HepG2 (cell line): ENCODE measurements around the gene HSD17B2. TPM values are rescaled to one million over a fixed set of nuclear protein-coding genes. Genes with fewer than 3 reads are reported as not detected.

ENCODE experiments used
- ATAC-seq: fragments of 200-7000 bp; cut with Tn5 transposase; 3 replicates; pipeline ENCODE4 v1.9.1; 2020; ENCODE audit warnings: mild to moderate bottlenecking, moderate library complexity
- BruUV-seq: library from RNA; stranded (reverse); fragments of 400-500 nt; replicated peaks from 2 replicates; lab custom pipeline; 2021; lab: Mats Ljungman, UMichigan
- CTCF ChIA-PET: fragments of 300-600 bp; formaldehyde crosslinking; extraction: SDS; loops from one replicate; lab custom pipeline; 2021; ENCODE audit warnings: low total read pairs, inconsistent platforms, low intra/inter-chr PET ratio; lab: Yijun Ruan, JAX
- POLR2A ChIA-PET: fragments of 350-600 bp; sonication (Branson Sonifier 250); formaldehyde crosslinking; loops from one replicate; lab custom pipeline; 2020; ENCODE audit warnings: antibody characterized with exemption, inconsistent platforms; lab: Yijun Ruan, JAX
- DNase-seq: peaks from one replicate; pipeline ENCODE4 v3.0.0-alpha.2; 2015; ENCODE audit warnings: low spot score
- FAIRE-seq: peaks from 3 replicates; lab custom pipeline; 2011; peaks lifted over from hg19 to GRCh38; lab: Jason Lieb, UNC
- H2AFZ ChIP-seq: one replicate; pipeline ENCODE4 v1.6.1; 2011; ENCODE audit warnings: low read length, inconsistent platforms
- H3K27ac ChIP-seq: fragments of 300-600 bp; 3 replicates; pipeline ENCODE4 v1.8.0; 2011; ENCODE audit warnings: mixed run types, mild to moderate bottlenecking, mixed read lengths, low read length, inconsistent platforms; ENCODE audit not compliant: insufficient read depth; ENCODE audit errors: extremely low read length
- H3K27me3 ChIP-seq, 2 experiments: fragments of 200-600 bp in 1 of 2; 2 replicates in 1 of 2; 3 replicates in 1 of 2; pipeline versions ENCODE4 v1.6.0 to v1.8.0; 2011; ENCODE audit warnings: low read length in 2 of 2, mild to moderate bottlenecking in 2 of 2, moderate library complexity in 2 of 2, inconsistent platforms in 1 of 2; ENCODE audit not compliant: insufficient read depth in 2 of 2, control insufficient read depth in 1 of 2
- H3K36me3 ChIP-seq, 2 experiments: fragments of 200-600 bp in 1 of 2; replicated peaks in 1 of 2; 2 replicates in 1 of 2; 3 replicates in 1 of 2; pipeline versions ENCODE4 v1.5.1 to v1.8.0; 2011; ENCODE audit warnings: low read length in 2 of 2, inconsistent platforms in 1 of 2; ENCODE audit not compliant: insufficient read depth in 2 of 2, control insufficient read depth in 1 of 2
- H3K4me1 ChIP-seq: 2 replicates; pipeline ENCODE4 v1.5.1; 2012; ENCODE audit warnings: low read length, inconsistent platforms; ENCODE audit not compliant: insufficient read depth
- H3K4me2 ChIP-seq: 2 replicates; pipeline ENCODE4 v1.6.0; 2011; ENCODE audit warnings: low read depth, low read length, inconsistent platforms
- H3K4me3 ChIP-seq, 3 experiments: fragments of 200-600 bp in 1 of 3; sonication (generic), shearing (Covaris generic) in 1 of 3; replicated peaks in 1 of 3; 2 replicates each; pipeline ENCODE4 v1.5.1; 2011 to 2016; ENCODE audit warnings: low read length in 3 of 3, inconsistent platforms in 2 of 3, low read depth in 2 of 3, mild to moderate bottlenecking in 2 of 3, control low read depth in 1 of 3, mixed read lengths in 1 of 3; ENCODE audit not compliant: insufficient read depth in 1 of 3
- H3K79me2 ChIP-seq: one replicate; pipeline ENCODE4 v1.6.1; 2011; ENCODE audit warnings: low read length, inconsistent platforms; ENCODE audit not compliant: insufficient read depth
- H3K9ac ChIP-seq: 2 replicates; pipeline ENCODE4 v1.6.0; 2011; ENCODE audit warnings: mild to moderate bottlenecking, low read depth, low read length, inconsistent platforms; ENCODE audit not compliant: insufficient read depth
- H3K9me3 ChIP-seq: 2 replicates; pipeline ENCODE4 v1.5.1; 2012; ENCODE audit warnings: mild to moderate bottlenecking, low read length
- H4K20me1 ChIP-seq: 2 replicates; pipeline ENCODE4 v1.6.0; 2011; ENCODE audit warnings: inconsistent platforms, mild to moderate bottlenecking, low read length, moderate library complexity; ENCODE audit not compliant: insufficient read depth
- ARNT ChIP-seq: fragments of 450-650 bp; IDR thresholded peaks from 2 replicates; pipeline ENCODE4 v1.6.1; 2017
- EED ChIP-seq: sonication (generic); formaldehyde crosslinking; IDR thresholded peaks from 2 replicates; pipeline ENCODE4 v1.5.0; 2020; ENCODE audit warnings: mild to moderate bottlenecking, missing genetic modification reagents
- FOXC1 ChIP-seq: sonication (generic); formaldehyde crosslinking; IDR thresholded peaks from 2 replicates; pipeline ENCODE4 v1.8.0; 2022; ENCODE audit warnings: mild to moderate bottlenecking, missing genetic modification reagents, borderline replicate concordance
- FOXK2 ChIP-seq: fragments of 450-650 bp; IDR thresholded peaks from 2 replicates; pipeline ENCODE4 v1.6.1; 2016
- JUNB ChIP-seq: sonication (generic); formaldehyde crosslinking; IDR thresholded peaks from 2 replicates; pipeline ENCODE4 v1.8.0; 2022; ENCODE audit warnings: missing genetic modification reagents, mild to moderate bottlenecking, borderline replicate concordance
- MBNL3 ChIP-seq: fragments of 250-450 bp; sonication (Bioruptor Pico); conservative IDR thresholded peaks from 2 replicates; pipeline ENCODE4 v1.8.0; 2022; ENCODE audit warnings: mild to moderate bottlenecking, inconsistent platforms
- POLR2A ChIP-seq, 2 experiments: IDR thresholded peaks; 2 replicates each; pipeline ENCODE4 v1.6.1; 2011; ENCODE audit warnings: low read depth in 2 of 2, low read length in 2 of 2, mild to moderate bottlenecking in 1 of 2, moderate library complexity in 1 of 2; ENCODE audit not compliant: insufficient read depth in 1 of 2
- SALL1 ChIP-seq: sonication (generic); formaldehyde crosslinking; IDR thresholded peaks from 2 replicates; pipeline ENCODE4 v1.8.0; 2022; ENCODE audit warnings: mild to moderate bottlenecking, missing genetic modification reagents
- SOX6 ChIP-seq, 2 experiments: fragments of 450-650 bp in 1 of 2; sonication (generic) in 1 of 2; formaldehyde crosslinking in 1 of 2; IDR thresholded peaks; 2 replicates each; pipeline versions ENCODE4 v1.4.0 to v1.6.1; 2017 to 2020; ENCODE audit warnings: antibody characterized with exemption in 1 of 2, mild to moderate bottlenecking in 1 of 2, missing genetic modification reagents in 1 of 2
- ZNF337 ChIP-seq: sonication (generic); formaldehyde crosslinking; IDR thresholded peaks from 2 replicates; pipeline ENCODE4 v1.5.1; 2020; ENCODE audit warnings: missing genetic modification reagents, low read depth, mild to moderate bottlenecking, borderline replicate concordance
- ZNF44 ChIP-seq: sonication (generic); formaldehyde crosslinking; IDR thresholded peaks from 2 replicates; pipeline ENCODE4 v1.5.1; 2020; ENCODE audit warnings: mild to moderate bottlenecking, missing genetic modification reagents
- ZNF543 ChIP-seq: sonication (generic); formaldehyde crosslinking; IDR thresholded peaks from 2 replicates; pipeline ENCODE4 v1.4.0; 2020; ENCODE audit warnings: mild to moderate bottlenecking, missing genetic modification reagents
- WGBS: methylation state at CpG from one replicate; pipeline ENCODE4 v1.1.6; 2017; ENCODE audit warnings: low lambda C conversion rate; 5-methylcytosine and 5-hydroxymethylcytosine counted together
- in situ Hi-C: cut with HindIII; loops from 2 replicates; pipeline ENCODE4 v1.10.0; 2017; ENCODE audit warnings: low pct_unique_long_range_greater_than_20kb; ENCODE audit not compliant: extremely low pct_ligation_motif_present
- intact Hi-C: fragments of 100-400 bp; cut with micrococcal nuclease; formaldehyde crosslinking; loops from one replicate; pipeline ENCODE4 v1.10.0; 2022; ENCODE audit not compliant: unreplicated experiment
- polyA plus RNA-seq, 8 experiments: library from polyadenylated mRNA; depleted of rRNA in 3 of 8; stranded (reverse) in 7 of 8; unstranded in 1 of 8; fragments of >200 nt; fragmentation: Illumina TruSeq in 4 of 8; extraction: Trizol in 4 of 8; gene quantifications; 2 replicates each; pipeline versions ENCODE4 v1.2.1 to v1.2.3, GENCODE V29; 2011 to 2016; ENCODE audit warnings: low read depth in 4 of 8, missing spikeins in 1 of 8, mixed read lengths in 1 of 8; ENCODE audit not compliant: insufficient read depth in 1 of 8
- total RNA-seq, 5 experiments: library from RNA; depleted of rRNA; stranded (reverse); fragments of >200 nt; fragmentation: Illumina TruSeq; extraction: Trizol; gene quantifications; 2 replicates each; pipeline ENCODE4 v1.2.3, GENCODE V29; 2016; ENCODE audit warnings: low read depth in 1 of 5
- TF ChIP-seq, protein P1 (sequence below): sonication (generic); formaldehyde crosslinking; conservative IDR thresholded peaks from 2 replicates; pipeline ENCODE4 v1.8.1; 2023; ENCODE audit warnings: missing genetic modification reagents
- TF ChIP-seq, protein P2 (sequence below): sonication (generic); formaldehyde crosslinking; conservative IDR thresholded peaks from 2 replicates; pipeline ENCODE4 v1.8.0; 2022; ENCODE audit warnings: missing genetic modification reagents

HSD17B2 gene
- total and polyA plus RNA-seq, 2 of the 13 experiments (the other 11 are each of a cell fraction or from before 2014, with no cell fraction given), result 26.3 to 69.3 TPM

DNA sequence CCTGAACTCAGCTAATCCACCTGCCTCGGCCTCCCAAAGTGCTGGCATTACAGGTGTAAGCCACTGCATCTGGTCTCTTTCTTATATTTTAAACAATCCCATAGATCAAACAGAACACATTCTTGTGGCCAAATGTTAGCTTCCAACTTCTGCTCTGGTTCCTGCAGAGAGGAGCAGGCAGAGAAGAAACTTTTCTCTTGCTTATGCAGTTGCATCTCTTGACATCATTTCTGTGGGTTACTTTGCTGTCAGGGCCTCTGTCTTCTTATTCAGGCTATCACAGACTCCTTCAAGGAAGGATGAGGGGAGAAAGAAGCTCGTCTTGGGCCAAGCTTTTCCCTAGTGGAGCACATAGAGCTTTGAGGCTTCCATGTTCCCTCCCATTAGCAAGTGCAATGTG, 7.8 kb downstream of the HSD17B2 start:
- peaks cover 78% of the 10 kb centered on the region for H3K4me1 ChIP-seq
- TF ChIP-seq FOXK2 (no peak), ARNT (no peak)
- TF ChIP-seq, protein P1, sequence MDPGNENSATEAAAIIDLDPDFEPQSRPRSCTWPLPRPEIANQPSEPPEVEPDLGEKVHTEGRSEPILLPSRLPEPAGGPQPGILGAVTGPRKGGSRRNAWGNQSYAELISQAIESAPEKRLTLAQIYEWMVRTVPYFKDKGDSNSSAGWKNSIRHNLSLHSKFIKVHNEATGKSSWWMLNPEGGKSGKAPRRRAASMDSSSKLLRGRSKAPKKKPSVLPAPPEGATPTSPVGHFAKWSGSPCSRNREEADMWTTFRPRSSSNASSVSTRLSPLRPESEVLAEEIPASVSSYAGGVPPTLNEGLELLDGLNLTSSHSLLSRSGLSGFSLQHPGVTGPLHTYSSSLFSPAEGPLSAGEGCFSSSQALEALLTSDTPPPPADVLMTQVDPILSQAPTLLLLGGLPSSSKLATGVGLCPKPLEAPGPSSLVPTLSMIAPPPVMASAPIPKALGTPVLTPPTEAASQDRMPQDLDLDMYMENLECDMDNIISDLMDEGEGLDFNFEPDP, result 0 out of 2 replicates have a peak, but pooled peaks have one; percentile 41
- WGBS, result 93% methylated on average over 2 of the region's 2 CpGs
- peaks cover 66% of the 10 kb centered on the region for H3K79me2 ChIP-seq
- ChIA-PET CTCF (no interaction called here), POLR2A (interaction anchor here (1.0 kb wide), 1 partner anchor 19 kb away, joined by 3 read pairs; no protein-coding TSS in a partner anchor)
- H3K27ac ChIP-seq, result no peak overlapping the region
- no peak overlapping the region for H3K9ac ChIP-seq
- no peaks in the 10 kb centered on the region for H3K9me3 ChIP-seq
- in situ Hi-C loops (no loop called here), intact Hi-C loops (no loop called here)
- no peak for FAIRE-seq
- no peak overlapping the region for H3K4me3 ChIP-seq
- DNase-seq, result no peak
- no peaks in the 10 kb centered on the region; the same call in 1 of the 2 replicates for H4K20me1 ChIP-seq
- no TSS peak for BruUV-seq
- no peak overlapping the region for H3K4me2 ChIP-seq
- H2AFZ ChIP-seq, result no peak overlapping the region
- no peaks in the 10 kb centered on the region for H3K27me3 ChIP-seq
- ATAC-seq, result no peak
- peaks cover 2 to 5% of the 10 kb centered on the region in 2 experiments; a peak in 4 of 5 replicates for H3K36me3 ChIP-seq

DNA sequence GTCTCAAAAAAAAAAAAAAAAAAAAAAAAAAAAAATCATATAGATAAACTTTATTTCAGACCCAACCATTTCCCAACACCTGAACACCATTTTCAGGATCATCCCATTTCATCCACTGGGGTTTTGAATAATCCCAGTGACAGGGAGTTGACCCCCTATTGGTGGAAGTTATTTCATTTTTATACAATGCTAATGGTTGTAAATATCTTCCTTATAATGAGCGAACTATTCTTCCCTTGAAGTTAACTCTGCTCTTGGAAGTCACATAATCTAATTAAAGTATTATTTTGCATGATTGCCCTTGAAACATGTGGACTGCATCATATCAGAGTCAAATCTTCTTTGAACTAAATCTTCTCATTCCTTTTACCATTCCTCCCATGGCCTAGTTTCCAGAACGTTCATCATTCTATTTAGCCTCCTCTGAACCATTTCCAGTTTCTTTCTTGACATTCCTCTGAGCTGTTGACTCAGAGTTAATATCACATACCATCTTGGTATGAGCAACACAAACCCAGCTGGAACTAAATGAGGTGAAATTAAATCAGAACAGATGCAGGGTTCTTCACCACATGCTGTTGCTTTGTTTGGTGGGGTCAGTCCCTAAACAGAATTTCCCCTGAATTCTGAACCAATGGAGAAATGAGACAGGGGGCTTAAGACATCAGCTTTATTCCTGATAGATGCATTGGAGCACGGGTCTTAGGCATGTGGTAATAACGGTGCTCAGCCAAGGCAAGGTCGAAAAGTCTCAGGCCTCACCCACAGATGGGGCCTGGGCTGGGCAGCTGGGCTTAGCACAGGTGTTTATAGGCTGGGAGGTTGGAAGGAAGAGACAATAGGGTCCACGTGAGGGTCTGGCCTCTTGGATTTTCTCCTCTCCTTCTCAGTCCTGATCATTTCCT, 8.9 kb downstream of the HSD17B2 start:
- CTCF ChIA-PET, result no interaction called here
- DNase-seq (no peak), ATAC-seq (peak; percentile 71), FAIRE-seq (no peak)
- H3K9ac ChIP-seq, result no peak overlapping the region
- H3K27ac ChIP-seq, result peak overlapping the region; percentile 25
- intact Hi-C loops, result no loop called here
- H2AFZ ChIP-seq, result no peak overlapping the region
- H3K36me3 ChIP-seq, result peaks cover 2 to 5% of the 10 kb centered on the region in 2 experiments; a peak in 4 of 5 replicates
- H3K4me1 ChIP-seq, result peaks cover 78% of the 10 kb centered on the region
- H3K79me2 ChIP-seq, result peaks cover 56% of the 10 kb centered on the region
- peak overlapping the region; percentile 58 for H3K4me2 ChIP-seq
- H3K27me3 ChIP-seq, result no peaks in the 10 kb centered on the region
- WGBS, result 45% methylated on average over 6 of the region's 6 CpGs
- H3K9me3 ChIP-seq, result no peaks in the 10 kb centered on the region
- no peaks in the 10 kb centered on the region; the same call in 1 of the 2 replicates for H4K20me1 ChIP-seq
- no TSS peak for BruUV-seq
- POLR2A ChIA-PET, result interaction anchor here (0.7 to 2.4 kb wide), 5 partner anchors 9 to 126 kb away, joined by 3 to 9 read pairs (median 3); partner anchors contain the start of genes HSD17B2 and MPHOSPH6
- H3K4me3 ChIP-seq, result peak overlapping the region in 1 of 3 experiments; percentile 8; a peak in 1 of 6 replicates
- in situ Hi-C loops, result no loop called here
- TF ChIP-seq SALL1 (CRISPR knock-in tag) (no peak), SOX6 (IDR thresholded peaks at IDR 0.05) (no peak), SOX6 (CRISPR knock-in tag; IDR thresholded peaks at IDR 0.05) (peak; percentile 59), EED (CRISPR knock-in tag) (no peak), ZNF543 (CRISPR knock-in tag) (0 out of 2 replicates have a peak, but pooled peaks have one; percentile 33), MBNL3 (CRISPR knock-in tag) (no peak), JUNB (CRISPR knock-in tag) (no peak), FOXC1 (CRISPR knock-in tag) (0 out of 2 replicates have a peak, but pooled peaks have one; percentile 53), POLR2A (IDR thresholded peaks at IDR 0.05; ENCODE audit: insufficient read depth in 1 of 2, low read depth in 2 of 2, low read length in 2 of 2) (peak; percentile 37 to 40; a peak in 1 of 4 replicates), ZNF337 (CRISPR knock-in tag) (no peak), ZNF44 (0 out of 2 replicates have a peak, but pooled peaks have one; percentile 26)
- TF ChIP-seq, protein P2, sequence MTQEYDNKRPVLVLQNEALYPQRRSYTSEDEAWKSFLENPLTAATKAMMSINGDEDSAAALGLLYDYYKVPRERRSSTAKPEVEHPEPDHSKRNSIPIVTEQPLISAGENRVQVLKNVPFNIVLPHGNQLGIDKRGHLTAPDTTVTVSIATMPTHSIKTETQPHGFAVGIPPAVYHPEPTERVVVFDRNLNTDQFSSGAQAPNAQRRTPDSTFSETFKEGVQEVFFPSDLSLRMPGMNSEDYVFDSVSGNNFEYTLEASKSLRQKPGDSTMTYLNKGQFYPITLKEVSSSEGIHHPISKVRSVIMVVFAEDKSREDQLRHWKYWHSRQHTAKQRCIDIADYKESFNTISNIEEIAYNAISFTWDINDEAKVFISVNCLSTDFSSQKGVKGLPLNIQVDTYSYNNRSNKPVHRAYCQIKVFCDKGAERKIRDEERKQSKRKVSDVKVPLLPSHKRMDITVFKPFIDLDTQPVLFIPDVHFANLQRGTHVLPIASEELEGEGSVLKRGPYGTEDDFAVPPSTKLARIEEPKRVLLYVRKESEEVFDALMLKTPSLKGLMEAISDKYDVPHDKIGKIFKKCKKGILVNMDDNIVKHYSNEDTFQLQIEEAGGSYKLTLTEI (CRISPR knock-in tag), result no peak
